PC-3 (cell line): Measurements from ENCODE around the gene ASPSCR1. TPM values are rescaled to one million over a fixed set of nuclear protein-coding genes. Genes with fewer than 3 reads are reported as not detected.

Experiments used
- ATAC-seq: fragments of 200-7000 bp; cut with Tn5 transposase; 2 replicates; pipeline ENCODE4 v1.9.1; 2020; ENCODE audit warnings: mild to moderate bottlenecking, moderate library complexity
- BruUV-seq: library from RNA; stranded (reverse); fragments of 400-500 nt; replicated peaks from 2 replicates; lab custom pipeline; 2021; lab: Mats Ljungman, UMichigan
- CTCF ChIA-PET: fragments of 300-600 bp; sonication (Branson Sonifier 250); formaldehyde crosslinking; loops from one replicate; lab custom pipeline; 2022; ENCODE audit warnings: antibody characterized with exemption; lab: Charles Lee
- POLR2A ChIA-PET: fragments of 300-600 bp; sonication (Branson Sonifier 250); formaldehyde crosslinking; loops from one replicate; lab custom pipeline; 2022; ENCODE audit warnings: antibody characterized with exemption; ENCODE audit not compliant: unreplicated experiment; lab: Charles Lee
- DNase-seq: peaks from one replicate; pipeline ENCODE4 v3.0.0-alpha.2; 2015
- H2AFZ ChIP-seq: fragments of 300-600 bp; sonication (generic); 2 replicates; pipeline ENCODE4 v1.6.0; 2016; ENCODE audit warnings: antibody characterized with exemption, low read length
- H3F3A ChIP-seq: fragments of 300-600 bp; sonication (generic); one replicate; pipeline ENCODE4 v1.6.0; 2017; ENCODE audit warnings: antibody characterized with exemption, low read length, control low read depth, mild to moderate bottlenecking; ENCODE audit not compliant: unreplicated experiment
- H3K27ac ChIP-seq: fragments of 300-600 bp; sonication (generic); 2 replicates; pipeline ENCODE4 v1.5.1; 2016; ENCODE audit warnings: mild to moderate bottlenecking, low read length
- H3K27me3 ChIP-seq: fragments of 300-600 bp; sonication (generic); 2 replicates; pipeline ENCODE4 v1.6.1; 2016; ENCODE audit warnings: low read length, mixed read lengths
- H3K36me3 ChIP-seq: fragments of 300-600 bp; sonication (generic); 2 replicates; pipeline ENCODE4 v1.6.1; 2016; ENCODE audit warnings: low read depth, mixed run types, low read length, mixed read lengths
- H3K4me1 ChIP-seq: fragments of 300-600 bp; sonication (generic); 2 replicates; pipeline ENCODE4 v1.5.1; 2016; ENCODE audit warnings: low read length; ENCODE audit not compliant: insufficient read depth
- H3K4me2 ChIP-seq: fragments of 300-600 bp; sonication (generic); 2 replicates; pipeline ENCODE4 v1.6.0; 2016; ENCODE audit warnings: low read length
- H3K4me3 ChIP-seq: fragments of 300-600 bp; sonication (generic); 2 replicates; pipeline ENCODE4 v1.5.1; 2016; ENCODE audit warnings: mild to moderate bottlenecking, low read length, mixed read lengths
- H3K79me2 ChIP-seq: fragments of 300-600 bp; sonication (generic); 2 replicates; pipeline ENCODE4 v1.6.1; 2017; ENCODE audit warnings: low read length, mixed read lengths
- H3K9ac ChIP-seq: fragments of 300-600 bp; sonication (generic); 2 replicates; pipeline ENCODE4 v1.6.0; 2016; ENCODE audit warnings: mild to moderate bottlenecking, low read length
- H3K9me2 ChIP-seq: fragments of 300-600 bp; sonication (generic); replicated peaks from 2 replicates; pipeline ENCODE4 v1.6.1; 2016; ENCODE audit warnings: mixed run types, low read length, mixed read lengths
- H3K9me3 ChIP-seq: fragments of 300-600 bp; sonication (generic); 2 replicates; pipeline ENCODE4 v1.6.1; 2016; ENCODE audit warnings: low read length, mixed read lengths
- H4K20me1 ChIP-seq: fragments of 300-600 bp; sonication (generic); 2 replicates; pipeline ENCODE4 v1.6.1; 2016; ENCODE audit warnings: low read length, mixed read lengths
- CTCF ChIP-seq: fragments of 300-600 bp; sonication (generic); conservative IDR thresholded peaks from 2 replicates; pipeline ENCODE4 v1.5.1; 2017; ENCODE audit warnings: antibody characterized with exemption, low read depth, mild to moderate bottlenecking, low read length
- EZH2 ChIP-seq: fragments of 300-600 bp; sonication (generic); IDR thresholded peaks from one replicate; pipeline ENCODE4 v1.6.1; 2017; ENCODE audit warnings: antibody characterized with exemption, mild to moderate bottlenecking, low read length; ENCODE audit not compliant: unreplicated experiment
- EZH2phosphoT487 ChIP-seq: fragments of 300-600 bp; sonication (generic); IDR thresholded peaks from 2 replicates; pipeline ENCODE4 v1.6.1; 2018; ENCODE audit warnings: mild to moderate bottlenecking, antibody characterized with exemption, low read length, borderline replicate concordance
- intact Hi-C: fragments of 100-400 bp; cut with micrococcal nuclease; formaldehyde crosslinking; loops from 2 replicates; pipeline ENCODE4 v1.9.0; 2023
- total RNA-seq: library from RNA; depleted of rRNA; stranded (reverse); fragments of >200 nt; gene quantifications from 2 replicates; pipeline ENCODE4 v1.2.3, GENCODE V29; 2014

ASPSCR1 gene
- total RNA-seq, 1 experiment from 2014 or later, result 31.5 TPM

GRCh38 chr17:81954131-81955057 lies 23.0 kb upstream of the ASPSCR1 start:
- H3F3A ChIP-seq, result no peaks in the 10 kb centered on the region
- H3K9ac ChIP-seq, result no peak overlapping the region
- TF ChIP-seq EZH2phosphoT487 (no peak), CTCF (no peak), EZH2 (no peak)
- CTCF ChIA-PET, result interaction anchor here (0.7 kb wide), 1 partner anchor 78 kb away, joined by 3 read pairs; no protein-coding TSS in a partner anchor
- H3K4me2 ChIP-seq, result no peak overlapping the region
- POLR2A ChIA-PET, result no interaction called here
- no peaks in the 10 kb centered on the region for H3K4me1 ChIP-seq
- no peak overlapping the region for H2AFZ ChIP-seq
- H4K20me1 ChIP-seq, result no peaks in the 10 kb centered on the region
- H3K4me3 ChIP-seq, result no peak overlapping the region
- no peaks in the 10 kb centered on the region for H3K36me3 ChIP-seq
- no peak overlapping the region for H3K27ac ChIP-seq
- no TSS peak for BruUV-seq
- intact Hi-C loops, result no loop called here
- peaks cover 11% of the 10 kb centered on the region for H3K27me3 ChIP-seq
- ATAC-seq (no peak), DNase-seq (no peak)
- H3K9me3 ChIP-seq, result no peaks in the 10 kb centered on the region
- H3K9me2 ChIP-seq, result no peaks in the 10 kb centered on the region
- H3K79me2 ChIP-seq, result no peaks in the 10 kb centered on the region

- no peak overlapping the region for H3K4me3 ChIP-seq
- no peaks in the 10 kb centered on the region for H3K79me2 ChIP-seq
- no peaks in the 10 kb centered on the region for H4K20me1 ChIP-seq
- no peaks in the 10 kb centered on the region for H3F3A ChIP-seq
- POLR2A ChIA-PET, result no interaction called here
- ATAC-seq, result no peak
- H3K4me1 ChIP-seq, result no peaks in the 10 kb centered on the region
- DNase-seq, result no peak
- no peaks in the 10 kb centered on the region for H3K9me2 ChIP-seq
- no peak overlapping the region for H3K27ac ChIP-seq
- no TSS peak for BruUV-seq
- no peaks in the 10 kb centered on the region for H3K9me3 ChIP-seq
- H3K4me2 ChIP-seq, result no peak overlapping the region
- TF ChIP-seq EZH2phosphoT487 (no peak), EZH2 (no peak), CTCF (no peak)
- H3K27me3 ChIP-seq, result peaks cover 16% of the 10 kb centered on the region
- no peaks in the 10 kb centered on the region for H3K36me3 ChIP-seq
- CTCF ChIA-PET, result interaction anchor here (0.7 kb wide), 1 partner anchor 79 kb away, joined by 3 read pairs; no protein-coding TSS in a partner anchor
- H3K9ac ChIP-seq, result no peak overlapping the region
- H2AFZ ChIP-seq, result no peak overlapping the region
- intact Hi-C loops, result no loop called here
These were observed 22.3 kb upstream of the ASPSCR1 start for GRCh38 chr17:81955058-81955681.
